ENCODE data around the gene KLHDC2.
A peak's percentile ranks its signal among the peaks of the same experiment; 100 is the strongest.
"Not testable (repeated sequence)": the region's sequence is repeated elsewhere in the genome, so short reads cannot be mapped to it uniquely, and the experiment has no call there.

The KLHDC2 gene

GRCh38 chr14:49767571-49768300 is at the start of gene KLHDC2:
TSS of gene KLHDC2 (plus strand) at chr14:49768153. CDS start at chr14:49768469, 316 bp downstream.
- peaks cover 4% of the 10 kb centered on the region for H3K36me3 Mint-ChIP-seq (ENCODE audit: low read depth)
- peak within 1 kb of the TSS; percentile 98 for H3K4me3 Mint-ChIP-seq
- H3K4me1 Mint-ChIP-seq (ENCODE audit: low read depth) = peaks cover 32% of the 10 kb centered on the region

GRCh38 chr14:49720744-49721143 is 47.2 kb upstream of the KLHDC2 start:
- H3K27me3 Mint-ChIP-seq (ENCODE audit: low read depth) = no peaks in the 10 kb centered on the region
- peaks cover 10% of the 10 kb centered on the region for H3K36me3 Mint-ChIP-seq (ENCODE audit: low read depth)
- H3K9me3 Mint-ChIP-seq = peaks cover 19% of the 10 kb centered on the region
- no peak overlapping the region for H3K27ac Mint-ChIP-seq
- H3K4me1 Mint-ChIP-seq (ENCODE audit: low read depth) = no peaks in the 10 kb centered on the region
- DNase-seq (ENCODE audit: low spot score) = no peak
- no peak overlapping the region for H3K4me3 Mint-ChIP-seq

More at GRCh38 chr14:49767571-49768300, at the start of gene KLHDC2:
- no peaks in the 10 kb centered on the region for H3K9me3 Mint-ChIP-seq
- peak; percentile 94 for DNase-seq (ENCODE audit: low spot score)
- H3K27me3 Mint-ChIP-seq (ENCODE audit: low read depth) = no peaks in the 10 kb centered on the region
- H3K27ac Mint-ChIP-seq = peak within 1 kb of the TSS; percentile 100

- H3K27ac Mint-ChIP-seq; DNase-seq (ENCODE audit: low spot score); H3K4me3 Mint-ChIP-seq; H3K27me3 Mint-ChIP-seq (ENCODE audit: low read depth); H3K4me1 Mint-ChIP-seq (ENCODE audit: low read depth): not testable (repeated sequence)
- H3K36me3 Mint-ChIP-seq (ENCODE audit: low read depth) = peaks cover 10% of the 10 kb centered on the region
- peaks cover 19% of the 10 kb centered on the region for H3K9me3 Mint-ChIP-seq
These were observed 46.1 kb upstream of the KLHDC2 start for GRCh38 chr14:49721733-49722435.

- Mint-ChIP-seq H3K27me3 (ENCODE audit: low read depth) (no peaks in the 10 kb centered on the region), H3K4me1 (ENCODE audit: low read depth) (no peaks in the 10 kb centered on the region), H3K36me3 (ENCODE audit: low read depth) (peaks cover 3% of the 10 kb centered on the region), H3K4me3 (no peak overlapping the region), H3K9me3 (no peaks in the 10 kb centered on the region), H3K27ac (no peak overlapping the region)
- no peak for DNase-seq (ENCODE audit: low spot score)
These were observed 40.8 kb upstream of the KLHDC2 start for GRCh38 chr14:49727171-49727570.

- Mint-ChIP-seq H3K4me1 (ENCODE audit: low read depth) (no peaks in the 10 kb centered on the region), H3K36me3 (ENCODE audit: low read depth) (no peaks in the 10 kb centered on the region), H3K27ac (no peak overlapping the region), H3K27me3 (ENCODE audit: low read depth) (no peaks in the 10 kb centered on the region), H3K9me3 (no peaks in the 10 kb centered on the region), H3K4me3 (no peak overlapping the region)
- no peak for DNase-seq (ENCODE audit: low spot score)
These were observed 35.1 kb upstream of the KLHDC2 start for GRCh38 chr14:49732896-49733295.

- no peaks in the 10 kb centered on the region for H3K36me3 Mint-ChIP-seq (ENCODE audit: low read depth)
- H3K4me3 Mint-ChIP-seq = no peak overlapping the region
- H3K27me3 Mint-ChIP-seq (ENCODE audit: low read depth) = no peaks in the 10 kb centered on the region
- DNase-seq (ENCODE audit: low spot score) = no peak
- no peaks in the 10 kb centered on the region for H3K4me1 Mint-ChIP-seq (ENCODE audit: low read depth)
- H3K9me3 Mint-ChIP-seq = no peaks in the 10 kb centered on the region
- H3K27ac Mint-ChIP-seq = no peak overlapping the region
These were observed 34.1 kb upstream of the KLHDC2 start for GRCh38 chr14:49733836-49734235.

GRCh38 chr14:49735669-49736068 is 32.3 kb upstream of the KLHDC2 start:
- not testable (repeated sequence) for H3K27ac Mint-ChIP-seq; H3K27me3 Mint-ChIP-seq (ENCODE audit: low read depth); H3K9me3 Mint-ChIP-seq; H3K36me3 Mint-ChIP-seq (ENCODE audit: low read depth); DNase-seq (ENCODE audit: low spot score); H3K4me1 Mint-ChIP-seq (ENCODE audit: low read depth); H3K4me3 Mint-ChIP-seq

GRCh38 chr14:49745191-49745590 is 22.8 kb upstream of the KLHDC2 start:
- Mint-ChIP-seq H3K4me3 (no peak overlapping the region), H3K36me3 (ENCODE audit: low read depth) (no peaks in the 10 kb centered on the region), H3K27me3 (ENCODE audit: low read depth) (no peaks in the 10 kb centered on the region), H3K27ac (no peak overlapping the region), H3K4me1 (ENCODE audit: low read depth) (no peaks in the 10 kb centered on the region), H3K9me3 (no peaks in the 10 kb centered on the region)
- DNase-seq (ENCODE audit: low spot score) = no peak

GRCh38 chr14:49746476-49746875 is 21.5 kb upstream of the KLHDC2 start:
- H3K27ac Mint-ChIP-seq; H3K36me3 Mint-ChIP-seq (ENCODE audit: low read depth); H3K27me3 Mint-ChIP-seq (ENCODE audit: low read depth); DNase-seq (ENCODE audit: low spot score); H3K9me3 Mint-ChIP-seq; H3K4me3 Mint-ChIP-seq; H3K4me1 Mint-ChIP-seq (ENCODE audit: low read depth): not testable (repeated sequence)

- H3K4me1 Mint-ChIP-seq (ENCODE audit: low read depth) = no peaks in the 10 kb centered on the region
- H3K9me3 Mint-ChIP-seq = no peaks in the 10 kb centered on the region
- DNase-seq (ENCODE audit: low spot score) = no peak
- H3K36me3 Mint-ChIP-seq (ENCODE audit: low read depth) = no peaks in the 10 kb centered on the region
- H3K4me3 Mint-ChIP-seq = no peak overlapping the region
- peaks cover 6% of the 10 kb centered on the region for H3K27me3 Mint-ChIP-seq (ENCODE audit: low read depth)
- H3K27ac Mint-ChIP-seq = no peak overlapping the region
These were observed 13.3 kb upstream of the KLHDC2 start for GRCh38 chr14:49754570-49755097.

- H3K4me3 Mint-ChIP-seq = no peak overlapping the region
- no peaks in the 10 kb centered on the region for H3K36me3 Mint-ChIP-seq (ENCODE audit: low read depth)
- H3K27ac Mint-ChIP-seq = no peak overlapping the region
- H3K9me3 Mint-ChIP-seq = no peaks in the 10 kb centered on the region
- peaks cover 11% of the 10 kb centered on the region for H3K27me3 Mint-ChIP-seq (ENCODE audit: low read depth)
- DNase-seq (ENCODE audit: low spot score) = no peak
- peaks cover 2% of the 10 kb centered on the region for H3K4me1 Mint-ChIP-seq (ENCODE audit: low read depth)
These were observed 12.6 kb upstream of the KLHDC2 start for GRCh38 chr14:49755378-49755777.

- H3K27ac Mint-ChIP-seq = no peak overlapping the region
- H3K36me3 Mint-ChIP-seq (ENCODE audit: low read depth) = no peaks in the 10 kb centered on the region
- peaks cover 9% of the 10 kb centered on the region for H3K4me1 Mint-ChIP-seq (ENCODE audit: low read depth)
- H3K27me3 Mint-ChIP-seq (ENCODE audit: low read depth) = peaks cover 7% of the 10 kb centered on the region
- no peak overlapping the region for H3K4me3 Mint-ChIP-seq
- no peaks in the 10 kb centered on the region for H3K9me3 Mint-ChIP-seq
- no peak for DNase-seq (ENCODE audit: low spot score)
These were observed 6.0 kb upstream of the KLHDC2 start for GRCh38 chr14:49761839-49762551.

GRCh38 chr14:49766839-49767238 is 1.1 kb upstream of the KLHDC2 start:
- no peaks in the 10 kb centered on the region for H3K27me3 Mint-ChIP-seq (ENCODE audit: low read depth)
- peaks cover 32% of the 10 kb centered on the region for H3K4me1 Mint-ChIP-seq (ENCODE audit: low read depth)
- peak overlapping the region; percentile 100 for H3K27ac Mint-ChIP-seq
- no peak for DNase-seq (ENCODE audit: low spot score)
- no peaks in the 10 kb centered on the region for H3K9me3 Mint-ChIP-seq
- peaks cover 2% of the 10 kb centered on the region for H3K36me3 Mint-ChIP-seq (ENCODE audit: low read depth)
- peak overlapping the region; percentile 92 for H3K4me3 Mint-ChIP-seq

GRCh38 chr14:49767270-49767570 is 733 bp upstream of the KLHDC2 start:
- Mint-ChIP-seq H3K4me1 (ENCODE audit: low read depth) (peaks cover 32% of the 10 kb centered on the region), H3K36me3 (ENCODE audit: low read depth) (peaks cover 3% of the 10 kb centered on the region), H3K27me3 (ENCODE audit: low read depth) (no peaks in the 10 kb centered on the region), H3K9me3 (no peaks in the 10 kb centered on the region), H3K4me3 (peak overlapping the region; percentile 92), H3K27ac (peak overlapping the region; percentile 100)
- DNase-seq (ENCODE audit: low spot score) = no peak
